ENCODE data around the gene TMLHE. TPM values are rescaled to one million over a fixed set of nuclear protein-coding genes. Genes with fewer than 3 reads are reported as not detected.

Gene TMLHE
- total RNA-seq, 1 experiment from 2014 or later = 11.2 TPM

DNA sequence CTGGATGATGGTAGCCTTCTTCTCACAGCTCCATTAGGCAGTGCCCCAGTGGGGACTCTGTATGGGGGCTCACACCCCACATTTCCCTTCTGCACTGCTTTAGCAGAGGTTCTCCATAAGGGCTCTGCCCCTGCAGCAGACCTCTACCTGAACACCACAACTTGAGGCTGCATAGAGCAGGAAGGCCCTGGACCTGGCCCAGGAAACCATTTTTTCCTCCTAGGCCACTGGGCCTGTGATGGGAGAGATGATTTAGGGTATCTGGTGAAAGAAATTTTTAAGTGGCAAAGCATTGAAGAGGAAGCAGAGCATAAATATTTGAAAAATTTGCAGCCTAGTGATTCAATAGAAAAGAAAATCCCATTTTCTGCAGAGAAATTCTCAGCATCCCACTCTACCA is 171.7 kb downstream of the TMLHE start:
- Mint-ChIP-seq H3K9me3 (peaks cover 67% of the 10 kb centered on the region), H3K36me3 (peaks cover 39% of the 10 kb centered on the region), H3K27ac (no peak overlapping the region), H3K4me3 (no peak overlapping the region), H3K27me3 (ENCODE audit: low read depth) (no peaks in the 10 kb centered on the region), H3K4me1 (no peaks in the 10 kb centered on the region)
- ATAC-seq (no peak), DNase-seq (ENCODE audit: low spot score) (no peak)
- CTCF ChIA-PET = no interaction called here
- POLR2A ChIA-PET = no interaction called here
- no peak for TF ChIP-seq PRRX2 (CRISPR knock-in tag; IDR thresholded peaks at IDR 0.05)

Small RNAs within 50 kb of the gene (microRNA-seq; reads per million reads assigned to microRNA genes)
- not detected for gene MIR1184-3 (ENCODE audit: borderline number of aligned reads)

Other genes with a start within 250 kb of the TMLHE start
- not detected in 3 replicates for gene F8A2, start 230.9 kb downstream of the TMLHE start, total RNA-seq (2021)
- gene F8A3, start 154.3 kb downstream of the TMLHE start, total RNA-seq (2021) = 5.5 to 7.4 TPM (median 5.8 TPM) in 3 replicates
- 2.6 to 3.6 TPM (median 3.3 TPM) in 3 replicates for gene SPRY3, start 366 bp downstream of the TMLHE start, total RNA-seq (2021)